Panc1 (cell line): ENCODE data around the gene FUOM. TPM values are rescaled to one million over a fixed set of nuclear protein-coding genes. Genes with fewer than 3 reads are reported as not detected.

ENCODE experiments used
- ATAC-seq: fragments of 200-7000 bp; cut with Tn5 transposase; 2 replicates; pipeline ENCODE4 v1.9.1; 2020; ENCODE audit warnings: mild to moderate bottlenecking, moderate library complexity
- BruUV-seq: library from RNA; stranded (reverse); fragments of 400-500 nt; replicated peaks from 2 replicates; lab custom pipeline; 2021; lab: Mats Ljungman, UMichigan
- CTCF ChIA-PET: fragments of 300-600 bp; sonication (Branson Sonifier 250); formaldehyde crosslinking; loops from one replicate; lab custom pipeline; 2022; ENCODE audit warnings: antibody characterized with exemption; lab: Charles Lee
- POLR2A ChIA-PET: fragments of 300-600 bp; sonication (Branson Sonifier 250); formaldehyde crosslinking; loops from one replicate; lab custom pipeline; 2022; ENCODE audit warnings: antibody characterized with exemption; lab: Charles Lee
- DNase-seq: peaks from one replicate; pipeline ENCODE4 v3.0.0-alpha.2; 2010; ENCODE audit warnings: low read depth, low spot score
- H3K27ac ChIP-seq: 2 replicates; pipeline ENCODE4 v1.5.1; 2011; ENCODE audit warnings: mild to moderate bottlenecking, low read length, inconsistent platforms
- H3K27me3 ChIP-seq: fragments of 200-500 bp; sonication (Bioruptor generic); 2 replicates; pipeline ENCODE4 v1.6.0; 2014; ENCODE audit warnings: low read length, inconsistent platforms; ENCODE audit not compliant: control insufficient read depth, insufficient read depth
- H3K36me3 ChIP-seq: fragments of 200-500 bp; sonication (Bioruptor generic); 2 replicates; pipeline ENCODE4 v1.5.1; 2014; ENCODE audit warnings: inconsistent platforms, mild to moderate bottlenecking, low read length, moderate library complexity; ENCODE audit not compliant: control insufficient read depth, insufficient read depth
- H3K4me1 ChIP-seq: 2 replicates; pipeline ENCODE4 v1.5.1; 2011; ENCODE audit warnings: inconsistent platforms, mild to moderate bottlenecking, low read length, moderate library complexity; ENCODE audit not compliant: control insufficient read depth, insufficient read depth
- H3K4me3 ChIP-seq, 2 experiments: 2 replicates each; pipeline ENCODE4 v1.5.1; 2011 to 2012; ENCODE audit warnings: low read depth in 2 of 2, low read length in 2 of 2, mild to moderate bottlenecking in 2 of 2, inconsistent platforms in 1 of 2, moderate library complexity in 1 of 2
- H3K9me3 ChIP-seq: fragments of 200-500 bp; sonication (Bioruptor generic); 2 replicates; pipeline ENCODE4 v1.5.1; 2014; ENCODE audit warnings: low read depth, mild to moderate bottlenecking, inconsistent platforms, low read length, moderate library complexity; ENCODE audit not compliant: control insufficient read depth, insufficient read depth
- CTCF ChIP-seq: fragments of 450-650 bp; IDR thresholded peaks from 2 replicates; pipeline ENCODE4 v1.5.1; 2017; ENCODE audit warnings: mild to moderate bottlenecking
- POLR2AphosphoS5 ChIP-seq: IDR thresholded peaks from 2 replicates; pipeline ENCODE4 v1.6.1; 2012; ENCODE audit warnings: mild to moderate bottlenecking, low read depth, low read length, moderate library complexity
- REST ChIP-seq, 2 experiments: IDR thresholded peaks; 2 replicates each; pipeline ENCODE4 v1.6.1; 2011 to 2012; ENCODE audit warnings: low read depth in 2 of 2, control low read depth in 1 of 2, low read length in 1 of 2, mild to moderate bottlenecking in 1 of 2, moderate library complexity in 1 of 2; ENCODE audit not compliant: insufficient read depth in 1 of 2
- SIN3A ChIP-seq: IDR thresholded peaks from 2 replicates; pipeline ENCODE4 v1.6.1; 2012; ENCODE audit warnings: low read depth, mild to moderate bottlenecking, low read length, moderate library complexity, borderline replicate concordance; ENCODE audit not compliant: insufficient read depth
- TCF7L2 ChIP-seq: IDR thresholded peaks from 2 replicates; pipeline ENCODE4 v1.6.1; 2011; ENCODE audit warnings: mild to moderate bottlenecking, low read depth, low read length, inconsistent platforms
- in situ Hi-C: cut with HindIII; loops from 2 replicates; pipeline ENCODE4 v1.10.0; 2016; ENCODE audit warnings: low sequenced_read_pairs, low pct_unique_long_range_greater_than_20kb
- intact Hi-C: fragments of 100-400 bp; cut with micrococcal nuclease; formaldehyde crosslinking; loops from one replicate; pipeline ENCODE4 v1.10.0; 2022; ENCODE audit not compliant: unreplicated experiment
- total RNA-seq: library from RNA; stranded (reverse); gene quantifications from one replicate; pipeline ENCODE4 v1.2.1, GENCODE V29; 2021; ENCODE audit not compliant: unreplicated experiment

Gene FUOM
- total RNA-seq, 1 experiment from 2014 or later: 39.6 TPM

- Histone ChIP-seq H3K4me1 (peaks cover 8% of the 10 kb centered on the region), H3K9me3 (no peaks in the 10 kb centered on the region), H3K27me3 (no peaks in the 10 kb centered on the region), H3K36me3 (peaks cover 7% of the 10 kb centered on the region), H3K27ac (no peak overlapping the region), H3K4me3 (no peak overlapping the region)
- in situ Hi-C loops: no loop called here
- ChIA-PET POLR2A (no interaction called here), CTCF (no interaction called here)
- ATAC-seq (no peak), DNase-seq (no peak)
- intact Hi-C loops: no loop called here
- no TSS peak for BruUV-seq
- no peak for TF ChIP-seq SIN3A
- TF ChIP-seq POLR2AphosphoS5: no peak
Observed at GRCh38 chr10:133399123-133399601, 41.3 kb upstream of the FUOM start.

- intact Hi-C loops: no loop called here
- H3K27me3 ChIP-seq: no peaks in the 10 kb centered on the region
- ATAC-seq: no peak
- TF ChIP-seq REST (IDR thresholded peaks at IDR 0.05; ENCODE audit: insufficient read depth in 1 of 2, low read depth in 2 of 2, low read length in 1 of 2) (no peak), CTCF (no peak), POLR2AphosphoS5 (no peak), TCF7L2 (no peak), SIN3A (no peak)
- no peak for DNase-seq
- CTCF ChIA-PET: no interaction called here
- POLR2A ChIA-PET: no interaction called here
- H3K27ac ChIP-seq: no peak overlapping the region
- H3K36me3 ChIP-seq: peaks cover 7% of the 10 kb centered on the region
- no TSS peak for BruUV-seq
- H3K4me1 ChIP-seq: peaks cover 13% of the 10 kb centered on the region
- H3K9me3 ChIP-seq: no peaks in the 10 kb centered on the region
- in situ Hi-C loops: no loop called here
- no peak overlapping the region for H3K4me3 ChIP-seq
Observed at GRCh38 chr10:133397938-133398337, 40.1 kb upstream of the FUOM start.

- in situ Hi-C loops (no loop called here), intact Hi-C loops (no loop called here)
- Histone ChIP-seq H3K4me3 (no peak overlapping the region), H3K36me3 (peaks cover 7% of the 10 kb centered on the region), H3K27ac (no peak overlapping the region), H3K27me3 (no peaks in the 10 kb centered on the region), H3K9me3 (no peaks in the 10 kb centered on the region), H3K4me1 (peaks cover 13% of the 10 kb centered on the region)
- POLR2A ChIA-PET: no interaction called here
- DNase-seq: no peak
- ATAC-seq: no peak
- TF ChIP-seq SIN3A (no peak), CTCF (no peak), TCF7L2 (no peak), POLR2AphosphoS5 (no peak), REST (IDR thresholded peaks at IDR 0.05; ENCODE audit: insufficient read depth in 1 of 2, low read depth in 2 of 2, low read length in 1 of 2) (no peak)
- CTCF ChIA-PET: no interaction called here
- BruUV-seq: no TSS peak
Observed at GRCh38 chr10:133396035-133396624, 38.3 kb upstream of the FUOM start.
